GM23248 (cell line): ENCODE measurements around the gene PHF12.

Experiments
- EZH2 ChIP-seq: fragments of 200-600 bp; sonication (generic); IDR thresholded peaks from 2 replicates; pipeline ENCODE4 v1.6.1; 2018; ENCODE audit warnings: antibody characterized with exemption, mild to moderate bottlenecking; ENCODE audit not compliant: insufficient read depth, poor library complexity, severe bottlenecking
- EZH2phosphoT487 ChIP-seq: fragments of 200-600 bp; sonication (generic); IDR thresholded peaks from 2 replicates; pipeline ENCODE4 v1.6.1; 2018; ENCODE audit warnings: antibody characterized with exemption, moderate library complexity, mild to moderate bottlenecking, low read depth; ENCODE audit not compliant: insufficient read depth

- TF ChIP-seq EZH2 (no peak), EZH2phosphoT487 (no peak)
Observed at GRCh38 chr17:28974451-28974850, 23.1 kb upstream of the PHF12 start.
